IMR-90 (cell line): ENCODE measurements around the gene FER1L5. TPM values are rescaled to one million over a fixed set of nuclear protein-coding genes. Genes with fewer than 3 reads are reported as not detected.

ENCODE experiments used
- ATAC-seq: fragments of 200-7000 bp; cut with Tn5 transposase; 2 replicates; pipeline ENCODE4 v1.9.1; 2020; ENCODE audit warnings: low read depth, mild to moderate bottlenecking, moderate library complexity
- BruUV-seq: library from RNA; stranded (reverse); fragments of 400-500 nt; replicated peaks from 2 replicates; lab custom pipeline; 2021; lab: Mats Ljungman, UMichigan
- CTCF ChIA-PET: fragments of 300-600 bp; formaldehyde crosslinking; extraction: SDS; loops from one replicate; lab custom pipeline; 2021; ENCODE audit warnings: antibody characterized with exemption; lab: Yijun Ruan, JAX
- POLR2A ChIA-PET: fragments of 300-600 bp; sonication (Branson Sonifier 250); formaldehyde crosslinking; loops from one replicate; lab custom pipeline; 2022; ENCODE audit warnings: antibody characterized with exemption; ENCODE audit not compliant: unreplicated experiment; lab: Charles Lee
- DNase-seq: peaks from one replicate; pipeline ENCODE4 v3.0.0; 2013
- H2AFZ ChIP-seq: replicated peaks from 2 replicates; pipeline ENCODE3; 2013; ENCODE audit warnings: low read length, mild to moderate bottlenecking; ENCODE audit not compliant: poor library complexity
- H2AK5ac ChIP-seq: 2 replicates; pipeline ENCODE4 v1.6.1; 2013; ENCODE audit warnings: low read depth, low read length, inconsistent platforms
- H2AK9ac ChIP-seq: replicated peaks from 2 replicates; pipeline ENCODE3; 2013; ENCODE audit warnings: mild to moderate bottlenecking, low read depth, low read length, moderate library complexity; ENCODE audit not compliant: poor library complexity
- H2BK120ac ChIP-seq: 2 replicates; pipeline ENCODE4 v1.6.1; 2013; ENCODE audit warnings: low read depth, low read length, inconsistent platforms
- H2BK15ac ChIP-seq: 3 replicates; pipeline ENCODE4 v1.6.1; 2013; ENCODE audit warnings: low read depth, low read length, inconsistent platforms
- H2BK20ac ChIP-seq: 2 replicates; pipeline ENCODE4 v1.6.1; 2013; ENCODE audit warnings: low read depth, mild to moderate bottlenecking, inconsistent platforms, low read length, moderate library complexity
- H2BK5ac ChIP-seq: 2 replicates; pipeline ENCODE4 v1.6.1; 2013; ENCODE audit warnings: mild to moderate bottlenecking, low read depth, low read length, inconsistent platforms; ENCODE audit not compliant: poor library complexity, severe bottlenecking
- H3K14ac ChIP-seq: replicated peaks from 2 replicates; pipeline ENCODE4 v1.6.1; 2013; ENCODE audit warnings: low read depth, low read length, inconsistent platforms
- H3K18ac ChIP-seq: 2 replicates; pipeline ENCODE4 v1.6.1; 2013; ENCODE audit warnings: low read depth, low read length, control low read depth
- H3K23ac ChIP-seq: 2 replicates; pipeline ENCODE4 v1.6.1; 2013; ENCODE audit warnings: low read depth, low read length, inconsistent platforms
- H3K27ac ChIP-seq: 2 replicates; pipeline ENCODE4 v1.5.1; 2013; ENCODE audit warnings: mild to moderate bottlenecking, control low read depth, low read length; ENCODE audit not compliant: insufficient read depth
- H3K27me3 ChIP-seq: 2 replicates; pipeline ENCODE4 v1.6.1; 2013; ENCODE audit warnings: low read length; ENCODE audit not compliant: control insufficient read depth, insufficient read depth
- H3K36me3 ChIP-seq: 2 replicates; pipeline ENCODE4 v1.6.1; 2013; ENCODE audit warnings: low read length, mixed read lengths; ENCODE audit not compliant: control insufficient read depth, insufficient read depth
- H3K4ac ChIP-seq: 2 replicates; pipeline ENCODE4 v1.6.1; 2013; ENCODE audit warnings: low read depth, low read length, inconsistent platforms
- H3K4me1 ChIP-seq: 2 replicates; pipeline ENCODE4 v1.6.1; 2013; ENCODE audit warnings: low read length, mixed read lengths; ENCODE audit not compliant: control insufficient read depth, insufficient read depth
- H3K4me2 ChIP-seq: 2 replicates; pipeline ENCODE4 v1.6.1; 2013; ENCODE audit warnings: low read depth, mild to moderate bottlenecking, control low read depth, low read length, moderate library complexity
- H3K4me3 ChIP-seq: 2 replicates; pipeline ENCODE4 v1.5.1; 2013; ENCODE audit warnings: low read depth, mild to moderate bottlenecking, control low read depth, low read length, moderate library complexity; ENCODE audit not compliant: insufficient read depth
- H3K56ac ChIP-seq: 2 replicates; pipeline ENCODE4 v1.6.1; 2013; ENCODE audit warnings: low read length, inconsistent platforms; ENCODE audit not compliant: insufficient read depth; ENCODE audit errors: extremely low read depth
- H3K79me1 ChIP-seq, 2 experiments: 2 replicates each; pipeline ENCODE4 v1.6.1; 2013; ENCODE audit warnings: low read length in 2 of 2, inconsistent platforms in 1 of 2, low read depth in 1 of 2
- H3K9ac ChIP-seq: 2 replicates; pipeline ENCODE4 v1.6.1; 2013; ENCODE audit warnings: low read depth, low read length, control low read depth
- H3K9me1 ChIP-seq: 2 replicates; pipeline ENCODE4 v1.6.1; 2013; ENCODE audit warnings: low read length, inconsistent platforms; ENCODE audit not compliant: insufficient read depth
- H3K9me3 ChIP-seq: 2 replicates; pipeline ENCODE4 v1.6.1; 2013; ENCODE audit warnings: low read length; ENCODE audit not compliant: control insufficient read depth, insufficient read depth
- H4K20me1 ChIP-seq: 2 replicates; pipeline ENCODE4 v1.6.1; 2013; ENCODE audit warnings: low read length, inconsistent platforms; ENCODE audit not compliant: insufficient read depth
- H4K5ac ChIP-seq: 2 replicates; pipeline ENCODE4 v1.6.1; 2013; ENCODE audit warnings: mild to moderate bottlenecking, low read depth, low read length, control low read depth
- H4K8ac ChIP-seq, 2 experiments: 2 replicates each; pipeline ENCODE4 v1.6.1; 2013; ENCODE audit warnings: low read depth in 2 of 2, low read length in 2 of 2, control low read depth in 1 of 2, inconsistent platforms in 1 of 2
- H4K91ac ChIP-seq: 2 replicates; pipeline ENCODE4 v1.6.1; 2013; ENCODE audit warnings: low read depth, low read length, inconsistent platforms; ENCODE audit not compliant: insufficient read depth
- NFE2L2 ChIP-seq: fragments of 150-350 bp; IDR thresholded peaks from 2 replicates; pipeline ENCODE4 v1.6.1; 2016; ENCODE audit warnings: low read depth, mild to moderate bottlenecking, low read length
- RFX5 ChIP-seq: IDR thresholded peaks from 2 replicates; pipeline ENCODE4 v1.8.0; 2012; ENCODE audit warnings: low read depth, mild to moderate bottlenecking, low read length, moderate library complexity
- WGBS, 2 experiments: methylation state at CpG; one replicate each; pipeline versions ENCODE4 v1.1.5 to v1.1.7; 2013; ENCODE audit warnings: missing lambda C conversion rate in 2 of 2; ENCODE audit not compliant: insufficient read length in 1 of 2; ENCODE audit errors: extremely low coverage in 2 of 2; 5-methylcytosine and 5-hydroxymethylcytosine counted together
- dilution Hi-C: fragments of 300-500 bp; cut with HindIII; formaldehyde crosslinking; loops from one replicate; pipeline ENCODE4 v1.14.3; 2018; ENCODE audit warnings: low sequenced_read_pairs; ENCODE audit not compliant: unreplicated experiment
- in situ Hi-C: fragments of 300-500 bp; cut with MboI; formaldehyde crosslinking; loops from 3 replicates; pipeline ENCODE4 v1.14.3; 2019; ENCODE audit warnings: low sequenced_read_pairs, inconsistent platforms, mixed read lengths
- intact Hi-C: fragments of 100-400 bp; cut with micrococcal nuclease; formaldehyde crosslinking; loops from 2 replicates; pipeline ENCODE4 v1.10.0; 2022
- polyA plus RNA-seq, 3 experiments: library from polyadenylated mRNA; depleted of rRNA; stranded (reverse); fragments of >200 nt; gene quantifications; 2 replicates each; pipeline ENCODE4 v1.2.3, GENCODE V29; 2012; ENCODE audit warnings: low replicate concordance in 1 of 3
- total RNA-seq: library from RNA; depleted of rRNA; stranded (reverse); fragments of >200 nt; gene quantifications from 2 replicates; pipeline ENCODE4 v1.2.3, GENCODE V29; 2012

The FER1L5 gene
- total and polyA plus RNA-seq, 2 of the 4 experiments (the other 2 are of a cell fraction): 0.15 to 0.36 TPM

- peaks cover 12% of the 10 kb centered on the region; the same call in 1 of the 2 replicates for H3K4me1 ChIP-seq
- H3K9ac ChIP-seq: no peak overlapping the region
- H3K4me3 ChIP-seq: no peak overlapping the region
- H3K79me1 ChIP-seq: no peaks in the 10 kb centered on the region
- no peak overlapping the region for H2BK20ac ChIP-seq
- no peak overlapping the region; the same call in 1 of the 2 replicates for H3K23ac ChIP-seq
- intact Hi-C loops: no loop called here
- ATAC-seq (no peak), DNase-seq (no peak)
- H3K9me1 ChIP-seq: no peaks in the 10 kb centered on the region
- H3K27ac ChIP-seq: no peak overlapping the region
- no TSS peak for BruUV-seq
- no CpG with 5 or more reads among the region's 13 CpGs for WGBS, 2 experiments
- H3K27me3 ChIP-seq: peaks cover 21% of the 10 kb centered on the region
- H2BK15ac ChIP-seq: no peak overlapping the region
- in situ Hi-C loops: no loop called here
- no peak overlapping the region for H4K8ac ChIP-seq
- TF ChIP-seq RFX5 (no peak), NFE2L2 (no peak)
- no peak overlapping the region for H2BK120ac ChIP-seq
- H4K20me1 ChIP-seq: no peaks in the 10 kb centered on the region
- H4K91ac ChIP-seq: no peak overlapping the region
- no peak overlapping the region for H2BK5ac ChIP-seq
- POLR2A ChIA-PET: no interaction called here
- H4K5ac ChIP-seq: no peak overlapping the region
- no peak overlapping the region for H3K56ac ChIP-seq
- peak overlapping the region; percentile 65 for H2AK9ac ChIP-seq
- no peak overlapping the region for H2AK5ac ChIP-seq
- CTCF ChIA-PET: no interaction called here
- no peak overlapping the region for H3K4me2 ChIP-seq
- H2AFZ ChIP-seq: peak overlapping the region; percentile 63
- H3K9me3 ChIP-seq: no peaks in the 10 kb centered on the region
- H3K18ac ChIP-seq: no peak overlapping the region
- dilution Hi-C loops: no loop called here
- no peak overlapping the region for H3K14ac ChIP-seq
- no peaks in the 10 kb centered on the region for H3K36me3 ChIP-seq
- H3K4ac ChIP-seq: no peak overlapping the region
Observed at GRCh38 chr2:96683972-96684820, 41.6 kb downstream of the FER1L5 start.
